RPMI8226 (cell line): ENCODE results near the gene SLC12A7.
"Not testable (repeated sequence)": the region's sequence is repeated elsewhere in the genome, so short reads cannot be mapped to it uniquely, and the experiment has no call there.

Experiments used
- DNase-seq: peaks from one replicate; pipeline ENCODE4 v3.0.0-alpha.2; 2015

Gene SLC12A7

GRCh38 chr5:1108865-1109174 is 3.0 kb downstream of the SLC12A7 start:
- no peak for DNase-seq

- DNase-seq, result no peak
Observed at GRCh38 chr5:1108023-1108864, 3.6 kb downstream of the SLC12A7 start.

- no peak for DNase-seq
Observed at GRCh38 chr5:1107167-1108022, 4.5 kb downstream of the SLC12A7 start.

- DNase-seq, result no peak
Observed at GRCh38 chr5:1106385-1107166, 5.3 kb downstream of the SLC12A7 start.

- no peak for DNase-seq
Observed at GRCh38 chr5:1105350-1106265, 6.3 kb downstream of the SLC12A7 start.

GRCh38 chr5:1104327-1105006 is 7.4 kb downstream of the SLC12A7 start:
- no peak for DNase-seq

GRCh38 chr5:1103505-1104326 is 8.1 kb downstream of the SLC12A7 start:
- DNase-seq, result no peak

- no peak for DNase-seq
Observed at GRCh38 chr5:1103093-1103492, 8.8 kb downstream of the SLC12A7 start.

- no peak for DNase-seq
Observed at GRCh38 chr5:1101961-1102713, 9.7 kb downstream of the SLC12A7 start.

GRCh38 chr5:1100664-1101574 is 10.9 kb downstream of the SLC12A7 start:
- no peak for DNase-seq

GRCh38 chr5:1099926-1100663 is 11.8 kb downstream of the SLC12A7 start:
- no peak for DNase-seq

- no peak for DNase-seq
Observed at GRCh38 chr5:1098986-1099597, 12.8 kb downstream of the SLC12A7 start.

- not testable (repeated sequence) for DNase-seq
Observed at GRCh38 chr5:1097988-1098385, 13.9 kb downstream of the SLC12A7 start.

GRCh38 chr5:1097381-1097987 is 14.4 kb downstream of the SLC12A7 start:
- no peak for DNase-seq

- DNase-seq, result no peak
Observed at GRCh38 chr5:1096838-1097237, 15.0 kb downstream of the SLC12A7 start.

- DNase-seq, result no peak
Observed at GRCh38 chr5:1095990-1096363, 15.9 kb downstream of the SLC12A7 start.

GRCh38 chr5:1095302-1095989 is 16.4 kb downstream of the SLC12A7 start:
- DNase-seq, result no peak
